Measurements from ENCODE around the gene GNAQ.

GNAQ gene

GRCh38 chr9:77974434-77974833 lies 57.2 kb downstream of the GNAQ start:
- no peak for DNase-seq (ENCODE audit: low read depth)

GRCh38 chr9:77969083-77969482 lies 62.5 kb downstream of the GNAQ start:
- DNase-seq (ENCODE audit: low read depth): no peak

GRCh38 chr9:77968506-77968905 lies 63.1 kb downstream of the GNAQ start:
- no peak for DNase-seq (ENCODE audit: low read depth)

- DNase-seq (ENCODE audit: low read depth): no peak
These were observed 64.9 kb downstream of the GNAQ start for GRCh38 chr9:77966718-77967117.

- no peak for DNase-seq (ENCODE audit: low read depth)
These were observed 66.0 kb downstream of the GNAQ start for GRCh38 chr9:77965445-77966123.

GRCh38 chr9:77964258-77964657 lies 67.4 kb downstream of the GNAQ start:
- DNase-seq (ENCODE audit: low read depth): no peak

- DNase-seq (ENCODE audit: low read depth): no peak
These were observed 70.1 kb downstream of the GNAQ start for GRCh38 chr9:77961541-77961940.

GRCh38 chr9:77960356-77961153 lies 71.1 kb downstream of the GNAQ start:
- DNase-seq (ENCODE audit: low read depth): no peak

GRCh38 chr9:77959803-77960202 lies 71.8 kb downstream of the GNAQ start:
- DNase-seq (ENCODE audit: low read depth): no peak

GRCh38 chr9:77957652-77958051 lies 74.0 kb downstream of the GNAQ start:
- no peak for DNase-seq (ENCODE audit: low read depth)

- no peak for DNase-seq (ENCODE audit: low read depth)
These were observed 75.1 kb downstream of the GNAQ start for GRCh38 chr9:77956555-77956954.

GRCh38 chr9:77954666-77955015 lies 77.0 kb downstream of the GNAQ start:
- no peak for DNase-seq (ENCODE audit: low read depth)

GRCh38 chr9:77954013-77954665 lies 77.5 kb downstream of the GNAQ start:
- DNase-seq (ENCODE audit: low read depth): no peak

GRCh38 chr9:77953590-77953989 lies 78.0 kb downstream of the GNAQ start:
- no peak for DNase-seq (ENCODE audit: low read depth)

GRCh38 chr9:77952635-77953328 lies 78.8 kb downstream of the GNAQ start:
- DNase-seq (ENCODE audit: low read depth): no peak

GRCh38 chr9:77951369-77951768 lies 80.2 kb downstream of the GNAQ start:
- no peak for DNase-seq (ENCODE audit: low read depth)

GRCh38 chr9:77949751-77950436 lies 81.7 kb downstream of the GNAQ start:
- no peak for DNase-seq (ENCODE audit: low read depth)

- DNase-seq (ENCODE audit: low read depth): no peak
These were observed 84.0 kb downstream of the GNAQ start for GRCh38 chr9:77947651-77948050.

GRCh38 chr9:77946969-77947620 lies 84.5 kb downstream of the GNAQ start:
- DNase-seq (ENCODE audit: low read depth): no peak

- no peak for DNase-seq (ENCODE audit: low read depth)
These were observed 85.3 kb downstream of the GNAQ start for GRCh38 chr9:77946296-77946695.

- DNase-seq (ENCODE audit: low read depth): no peak
These were observed 85.8 kb downstream of the GNAQ start for GRCh38 chr9:77945798-77946197.
